HCT116 (cell line): ENCODE results near the gene NCBP2. TPM values are rescaled to one million over a fixed set of nuclear protein-coding genes. Genes with fewer than 3 reads are reported as not detected.

Experiments
- ATAC-seq: fragments of 200-7000 bp; cut with Tn5 transposase; 2 replicates; pipeline ENCODE4 v1.9.1; 2020; ENCODE audit warnings: mild to moderate bottlenecking, moderate library complexity
- BruUV-seq: library from RNA; stranded (reverse); fragments of 400-500 nt; replicated peaks from 2 replicates; lab custom pipeline; 2021; lab: Mats Ljungman, UMichigan
- CTCF ChIA-PET: fragments of 300-600 bp; sonication (Branson Sonifier 250); formaldehyde crosslinking; loops from one replicate; lab custom pipeline; 2021; ENCODE audit warnings: antibody characterized with exemption; lab: Charles Lee
- POLR2A ChIA-PET: fragments of 300-600, 350-600 bp; sonication (Branson Sonifier 250); formaldehyde crosslinking; loops from one replicate; lab custom pipeline; 2021; ENCODE audit warnings: antibody characterized with exemption; lab: Charles Lee
- RAD21 ChIA-PET, 2 experiments: fragments of 300-600 bp; sonication (Branson Sonifier 250); formaldehyde crosslinking; loops; one replicate each; lab custom pipeline; 2023; ENCODE audit warnings: low total read pairs in 2 of 2; ENCODE audit not compliant: uncharacterized antibody in 2 of 2, unreplicated experiment in 2 of 2, low non-redundant PET in 1 of 2; lab: Charles Lee
- DNase-seq: peaks from one replicate; pipeline ENCODE4 v3.0.0-alpha.2; 2010; ENCODE audit warnings: low read depth, low spot score
- H2AFZ ChIP-seq: fragments of 200-600 bp; shearing (Covaris generic), sonication (generic); 2 replicates; pipeline ENCODE4 v1.6.1; 2017; ENCODE audit warnings: low read depth, mixed run types, mixed read lengths, antibody characterized with exemption, low read length; ENCODE audit not compliant: poor library complexity, severe bottlenecking
- H3K27ac ChIP-seq: 2 replicates; pipeline ENCODE4 v1.5.1; 2012; ENCODE audit warnings: low read depth, low read length
- H3K27me3 ChIP-seq: fragments of 200-600 bp; sonication (generic); 2 replicates; pipeline ENCODE4 v1.6.1; 2016; ENCODE audit warnings: mixed run types, low read length, mixed read lengths; ENCODE audit not compliant: insufficient read depth
- H3K36me3 ChIP-seq, 2 experiments: fragments of 200-500 bp in 1 of 2; fragments of 200-600 bp in 1 of 2; sonication (Bioruptor generic) in 1 of 2; sonication (generic) in 1 of 2; 2 replicates each; pipeline versions ENCODE4 v1.5.1 to v1.6.1; 2014 to 2016; ENCODE audit warnings: low read length in 2 of 2, inconsistent platforms in 1 of 2, mixed read lengths in 1 of 2, mixed run types in 1 of 2; ENCODE audit not compliant: insufficient read depth in 2 of 2, control insufficient read depth in 1 of 2
- H3K4me1 ChIP-seq, 2 experiments: fragments of 200-600 bp in 1 of 2; sonication (generic) in 1 of 2; 2 replicates each; pipeline versions ENCODE4 v1.5.1 to v1.6.1; 2012 to 2017; ENCODE audit warnings: low read length in 2 of 2, inconsistent platforms in 1 of 2, mild to moderate bottlenecking in 1 of 2, mixed read lengths in 1 of 2, mixed run types in 1 of 2, moderate library complexity in 1 of 2; ENCODE audit not compliant: insufficient read depth in 2 of 2, control insufficient read depth in 1 of 2
- H3K4me2 ChIP-seq: fragments of 200-600 bp; sonication (generic); 2 replicates; pipeline ENCODE4 v1.6.1; 2017; ENCODE audit warnings: mixed run types, low read length, mixed read lengths
- H3K4me3 ChIP-seq, 2 experiments: fragments of 200-600 bp in 1 of 2; sonication (generic) in 1 of 2; replicated peaks in 1 of 2; 2 replicates each; pipeline ENCODE4 v1.5.1; 2011 to 2016; ENCODE audit warnings: low read length in 2 of 2, control low read depth in 1 of 2, low read depth in 1 of 2, mild to moderate bottlenecking in 1 of 2, mixed read lengths in 1 of 2, mixed run types in 1 of 2
- H3K79me2 ChIP-seq: fragments of 200-600 bp; sonication (generic); 2 replicates; pipeline ENCODE4 v1.6.1; 2017; ENCODE audit warnings: mild to moderate bottlenecking, mixed run types, low read length, moderate library complexity, mixed read lengths; ENCODE audit not compliant: insufficient read depth
- H3K9ac ChIP-seq: fragments of 200-600 bp; sonication (generic); 2 replicates; pipeline ENCODE4 v1.6.1; 2016; ENCODE audit warnings: low read length, mixed read lengths
- H3K9me2 ChIP-seq: fragments of 200-600 bp; sonication (generic), shearing (Covaris generic); 2 replicates; pipeline ENCODE4 v1.6.1; 2017; ENCODE audit warnings: mixed run types, mild to moderate bottlenecking, moderate library complexity; ENCODE audit not compliant: insufficient read depth
- H3K9me3 ChIP-seq, 2 experiments: fragments of 200-500 bp in 1 of 2; fragments of 200-600 bp in 1 of 2; sonication (Bioruptor generic) in 1 of 2; sonication (generic) in 1 of 2; 2 replicates each; pipeline ENCODE4 v1.6.1; 2014 to 2017; ENCODE audit warnings: low read length in 2 of 2, mixed read lengths in 2 of 2, inconsistent platforms in 1 of 2, low read depth in 1 of 2, mild to moderate bottlenecking in 1 of 2, mixed run types in 1 of 2, moderate library complexity in 1 of 2; ENCODE audit not compliant: control insufficient read depth in 1 of 2, insufficient read depth in 1 of 2
- H4K20me1 ChIP-seq: fragments of 200-600 bp; sonication (generic), shearing (Covaris generic); 2 replicates; pipeline ENCODE4 v1.6.1; 2017; ENCODE audit warnings: mixed run types, mild to moderate bottlenecking, moderate library complexity; ENCODE audit not compliant: insufficient read depth
- CEBPB ChIP-seq: IDR thresholded peaks from 2 replicates; pipeline ENCODE4 v1.6.1; 2012; ENCODE audit warnings: low read depth
- ELF1 ChIP-seq: IDR thresholded peaks from 2 replicates; pipeline ENCODE4 v1.6.1; 2012; ENCODE audit warnings: low read depth, borderline replicate concordance
- EZH2 ChIP-seq: fragments of 200-600 bp; sonication (generic); IDR thresholded peaks from 2 replicates; pipeline ENCODE4 v1.6.1; 2017; ENCODE audit warnings: antibody characterized with exemption, mixed run types
- EZH2phosphoT487 ChIP-seq: fragments of 200-600 bp; IDR thresholded peaks from 2 replicates; pipeline ENCODE4 v1.6.1; 2018; ENCODE audit warnings: antibody characterized with exemption, borderline replicate concordance
- FOSL1 ChIP-seq: IDR thresholded peaks from 2 replicates; pipeline ENCODE4 v1.6.1; 2012; ENCODE audit warnings: low read depth
- POLR2A ChIP-seq: IDR thresholded peaks from 2 replicates; pipeline ENCODE4 v1.7.0; 2011; ENCODE audit warnings: borderline replicate concordance; ENCODE audit not compliant: insufficient read depth, insufficient read length; ENCODE audit errors: extremely low read depth
- RAD21 ChIP-seq: IDR thresholded peaks from 2 replicates; pipeline ENCODE4 v1.6.1; 2012; ENCODE audit warnings: low read depth, mild to moderate bottlenecking
- SIN3A ChIP-seq: IDR thresholded peaks from 2 replicates; pipeline ENCODE4 v1.6.1; 2012; ENCODE audit warnings: low read depth
- SRF ChIP-seq: IDR thresholded peaks from 2 replicates; pipeline ENCODE4 v1.6.1; 2012; ENCODE audit warnings: low read depth
- TCF7L2 ChIP-seq: IDR thresholded peaks from 2 replicates; pipeline ENCODE4 v1.7.0; 2011; ENCODE audit warnings: borderline replicate concordance, inconsistent platforms; ENCODE audit not compliant: insufficient read depth, insufficient read length; ENCODE audit errors: extremely low read depth
- YY1 ChIP-seq: IDR thresholded peaks from 2 replicates; pipeline ENCODE4 v1.6.1; 2011; ENCODE audit warnings: low read length, low read depth, moderate library complexity, mild to moderate bottlenecking; ENCODE audit not compliant: insufficient replicate concordance; ENCODE audit errors: extremely low read depth
- ZFX ChIP-seq: fragments of 450-650 bp; IDR thresholded peaks from 2 replicates; pipeline ENCODE4 v1.6.1; 2017
- ZNF274 ChIP-seq: fragments of 200-500 bp; sonication (Bioruptor generic); IDR thresholded peaks from 2 replicates; pipeline ENCODE4 v1.6.1; 2014; ENCODE audit warnings: mild to moderate bottlenecking, low read depth, low read length, inconsistent platforms
- intact Hi-C: fragments of 100-400 bp; cut with micrococcal nuclease; formaldehyde crosslinking; loops from 2 replicates; pipeline ENCODE4 v1.10.0; 2022
- total RNA-seq: library from RNA; stranded (reverse); gene quantifications from one replicate; pipeline ENCODE4 v1.2.1, GENCODE V29; 2021; ENCODE audit not compliant: unreplicated experiment
- TF ChIP-seq, protein P1 (sequence below), 3 experiments: fragments of 200-600 bp in 1 of 3; sonication (generic) in 1 of 3; IDR thresholded peaks in 2 of 3; conservative IDR thresholded peaks in 1 of 3; 2 replicates each; pipeline ENCODE4 v1.5.1; 2012 to 2017; ENCODE audit warnings: low read depth in 2 of 3, low read length in 2 of 3, antibody characterized with exemption in 1 of 3, borderline replicate concordance in 1 of 3, control low read depth in 1 of 3, mild to moderate bottlenecking in 1 of 3, mixed read lengths in 1 of 3, mixed run types in 1 of 3, moderate library complexity in 1 of 3; ENCODE audit not compliant: insufficient read depth in 1 of 3
- TF ChIP-seq, protein P2 (sequence below): IDR thresholded peaks from 2 replicates; pipeline ENCODE4 v1.6.1; 2011; ENCODE audit warnings: mild to moderate bottlenecking, low read length, moderate library complexity; ENCODE audit not compliant: insufficient replicate concordance; ENCODE audit errors: extremely low read depth
- TF ChIP-seq, protein P3 (sequence below): IDR thresholded peaks from 2 replicates; pipeline ENCODE4 v1.6.1; 2012
- TF ChIP-seq, protein P4 (sequence below): IDR thresholded peaks from 2 replicates; pipeline ENCODE4 v1.6.1; 2012
- TF ChIP-seq, protein P5 (sequence below): IDR thresholded peaks from 2 replicates; pipeline ENCODE4 v1.6.1; 2012; ENCODE audit warnings: low read depth

The NCBP2 gene
- total RNA-seq, 1 experiment from 2014 or later: 82.4 TPM

DNA sequence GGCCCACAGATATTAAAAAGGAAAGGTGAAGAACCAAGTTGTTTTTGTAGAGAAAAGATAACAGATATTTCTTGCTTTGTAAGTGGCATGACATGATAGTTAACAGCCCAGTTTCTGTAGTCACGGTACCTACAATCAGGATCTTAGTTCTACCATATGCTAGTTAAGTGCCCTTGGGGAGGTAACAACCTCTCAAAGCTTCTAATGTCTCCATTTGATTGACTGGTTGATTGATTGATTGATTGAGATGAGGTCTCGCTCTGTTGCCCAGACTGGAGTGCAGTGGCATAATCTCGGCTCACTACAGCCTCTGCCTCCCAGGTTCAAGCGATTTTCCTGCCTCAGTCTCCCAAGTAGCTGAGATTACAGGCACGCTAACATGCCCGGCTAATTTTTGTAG lies 46.1 kb downstream of the NCBP2 start:
- H3K27me3 ChIP-seq: no peaks in the 10 kb centered on the region
- TF ChIP-seq, protein P1, sequence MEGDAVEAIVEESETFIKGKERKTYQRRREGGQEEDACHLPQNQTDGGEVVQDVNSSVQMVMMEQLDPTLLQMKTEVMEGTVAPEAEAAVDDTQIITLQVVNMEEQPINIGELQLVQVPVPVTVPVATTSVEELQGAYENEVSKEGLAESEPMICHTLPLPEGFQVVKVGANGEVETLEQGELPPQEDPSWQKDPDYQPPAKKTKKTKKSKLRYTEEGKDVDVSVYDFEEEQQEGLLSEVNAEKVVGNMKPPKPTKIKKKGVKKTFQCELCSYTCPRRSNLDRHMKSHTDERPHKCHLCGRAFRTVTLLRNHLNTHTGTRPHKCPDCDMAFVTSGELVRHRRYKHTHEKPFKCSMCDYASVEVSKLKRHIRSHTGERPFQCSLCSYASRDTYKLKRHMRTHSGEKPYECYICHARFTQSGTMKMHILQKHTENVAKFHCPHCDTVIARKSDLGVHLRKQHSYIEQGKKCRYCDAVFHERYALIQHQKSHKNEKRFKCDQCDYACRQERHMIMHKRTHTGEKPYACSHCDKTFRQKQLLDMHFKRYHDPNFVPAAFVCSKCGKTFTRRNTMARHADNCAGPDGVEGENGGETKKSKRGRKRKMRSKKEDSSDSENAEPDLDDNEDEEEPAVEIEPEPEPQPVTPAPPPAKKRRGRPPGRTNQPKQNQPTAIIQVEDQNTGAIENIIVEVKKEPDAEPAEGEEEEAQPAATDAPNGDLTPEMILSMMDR (IDR thresholded peaks at IDR 0.05 in 2 of 3, conservative IDR thresholded peaks at IDR 0.05 in 1 of 3; ENCODE audit: borderline replicate concordance in 1 of 3, insufficient read depth in 1 of 3, low read depth in 2 of 3, low read length in 2 of 3): no peak
- TF ChIP-seq RAD21 (no peak), ZFX (no peak), FOSL1 (no peak), TCF7L2 (no peak), YY1 (no peak), ZNF274 (no peak), POLR2A (no peak), EZH2 (no peak), EZH2phosphoT487 (no peak), ELF1 (no peak), SRF (no peak), SIN3A (no peak), CEBPB (no peak)
- TF ChIP-seq, protein P2, sequence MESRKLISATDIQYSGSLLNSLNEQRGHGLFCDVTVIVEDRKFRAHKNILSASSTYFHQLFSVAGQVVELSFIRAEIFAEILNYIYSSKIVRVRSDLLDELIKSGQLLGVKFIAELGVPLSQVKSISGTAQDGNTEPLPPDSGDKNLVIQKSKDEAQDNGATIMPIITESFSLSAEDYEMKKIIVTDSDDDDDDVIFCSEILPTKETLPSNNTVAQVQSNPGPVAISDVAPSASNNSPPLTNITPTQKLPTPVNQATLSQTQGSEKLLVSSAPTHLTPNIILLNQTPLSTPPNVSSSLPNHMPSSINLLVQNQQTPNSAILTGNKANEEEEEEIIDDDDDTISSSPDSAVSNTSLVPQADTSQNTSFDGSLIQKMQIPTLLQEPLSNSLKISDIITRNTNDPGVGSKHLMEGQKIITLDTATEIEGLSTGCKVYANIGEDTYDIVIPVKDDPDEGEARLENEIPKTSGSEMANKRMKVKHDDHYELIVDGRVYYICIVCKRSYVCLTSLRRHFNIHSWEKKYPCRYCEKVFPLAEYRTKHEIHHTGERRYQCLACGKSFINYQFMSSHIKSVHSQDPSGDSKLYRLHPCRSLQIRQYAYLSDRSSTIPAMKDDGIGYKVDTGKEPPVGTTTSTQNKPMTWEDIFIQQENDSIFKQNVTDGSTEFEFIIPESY: no peak
- TF ChIP-seq, protein P3, sequence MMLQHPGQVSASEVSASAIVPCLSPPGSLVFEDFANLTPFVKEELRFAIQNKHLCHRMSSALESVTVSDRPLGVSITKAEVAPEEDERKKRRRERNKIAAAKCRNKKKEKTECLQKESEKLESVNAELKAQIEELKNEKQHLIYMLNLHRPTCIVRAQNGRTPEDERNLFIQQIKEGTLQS: no peak
- TF ChIP-seq, protein P4, sequence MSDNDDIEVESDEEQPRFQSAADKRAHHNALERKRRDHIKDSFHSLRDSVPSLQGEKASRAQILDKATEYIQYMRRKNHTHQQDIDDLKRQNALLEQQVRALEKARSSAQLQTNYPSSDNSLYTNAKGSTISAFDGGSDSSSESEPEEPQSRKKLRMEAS: no peak
- TF ChIP-seq, protein P5, sequence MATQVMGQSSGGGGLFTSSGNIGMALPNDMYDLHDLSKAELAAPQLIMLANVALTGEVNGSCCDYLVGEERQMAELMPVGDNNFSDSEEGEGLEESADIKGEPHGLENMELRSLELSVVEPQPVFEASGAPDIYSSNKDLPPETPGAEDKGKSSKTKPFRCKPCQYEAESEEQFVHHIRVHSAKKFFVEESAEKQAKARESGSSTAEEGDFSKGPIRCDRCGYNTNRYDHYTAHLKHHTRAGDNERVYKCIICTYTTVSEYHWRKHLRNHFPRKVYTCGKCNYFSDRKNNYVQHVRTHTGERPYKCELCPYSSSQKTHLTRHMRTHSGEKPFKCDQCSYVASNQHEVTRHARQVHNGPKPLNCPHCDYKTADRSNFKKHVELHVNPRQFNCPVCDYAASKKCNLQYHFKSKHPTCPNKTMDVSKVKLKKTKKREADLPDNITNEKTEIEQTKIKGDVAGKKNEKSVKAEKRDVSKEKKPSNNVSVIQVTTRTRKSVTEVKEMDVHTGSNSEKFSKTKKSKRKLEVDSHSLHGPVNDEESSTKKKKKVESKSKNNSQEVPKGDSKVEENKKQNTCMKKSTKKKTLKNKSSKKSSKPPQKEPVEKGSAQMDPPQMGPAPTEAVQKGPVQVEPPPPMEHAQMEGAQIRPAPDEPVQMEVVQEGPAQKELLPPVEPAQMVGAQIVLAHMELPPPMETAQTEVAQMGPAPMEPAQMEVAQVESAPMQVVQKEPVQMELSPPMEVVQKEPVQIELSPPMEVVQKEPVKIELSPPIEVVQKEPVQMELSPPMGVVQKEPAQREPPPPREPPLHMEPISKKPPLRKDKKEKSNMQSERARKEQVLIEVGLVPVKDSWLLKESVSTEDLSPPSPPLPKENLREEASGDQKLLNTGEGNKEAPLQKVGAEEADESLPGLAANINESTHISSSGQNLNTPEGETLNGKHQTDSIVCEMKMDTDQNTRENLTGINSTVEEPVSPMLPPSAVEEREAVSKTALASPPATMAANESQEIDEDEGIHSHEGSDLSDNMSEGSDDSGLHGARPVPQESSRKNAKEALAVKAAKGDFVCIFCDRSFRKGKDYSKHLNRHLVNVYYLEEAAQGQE: no peak
- RAD21 ChIA-PET: no interaction called here
- H3K4me1 ChIP-seq: no peaks in the 10 kb centered on the region
- H3K4me2 ChIP-seq: no peak overlapping the region
- DNase-seq: no peak
- ATAC-seq: no peak
- no TSS peak for BruUV-seq
- no peaks in the 10 kb centered on the region for H3K9me3 ChIP-seq
- H3K9ac ChIP-seq: no peak overlapping the region
- no peak overlapping the region for H2AFZ ChIP-seq
- CTCF ChIA-PET: no interaction called here
- H3K4me3 ChIP-seq: no peak overlapping the region
- H3K9me2 ChIP-seq: no peaks in the 10 kb centered on the region
- POLR2A ChIA-PET: no interaction called here
- H3K79me2 ChIP-seq: peaks cover 60% of the 10 kb centered on the region
- H3K36me3 ChIP-seq: peaks cover 4 to 5% of the 10 kb centered on the region in 2 experiments; a peak in 2 of 4 replicates
- no peak overlapping the region for H3K27ac ChIP-seq
- H4K20me1 ChIP-seq: no peaks in the 10 kb centered on the region
- intact Hi-C loops: no loop called here
